HG03066 (cell line): ENCODE data around the gene SCAI.
"Not testable (repeated sequence)": the region's sequence is repeated elsewhere in the genome, so short reads cannot be mapped to it uniquely, and the experiment has no call there.

Experiments
- ATAC-seq: cut with Tn5 transposase; IDR thresholded peaks from one replicate; pipeline ENCODE4 v1.9.1; 2021; ENCODE audit warnings: low read depth; ENCODE audit not compliant: unreplicated experiment

SCAI gene

DNA sequence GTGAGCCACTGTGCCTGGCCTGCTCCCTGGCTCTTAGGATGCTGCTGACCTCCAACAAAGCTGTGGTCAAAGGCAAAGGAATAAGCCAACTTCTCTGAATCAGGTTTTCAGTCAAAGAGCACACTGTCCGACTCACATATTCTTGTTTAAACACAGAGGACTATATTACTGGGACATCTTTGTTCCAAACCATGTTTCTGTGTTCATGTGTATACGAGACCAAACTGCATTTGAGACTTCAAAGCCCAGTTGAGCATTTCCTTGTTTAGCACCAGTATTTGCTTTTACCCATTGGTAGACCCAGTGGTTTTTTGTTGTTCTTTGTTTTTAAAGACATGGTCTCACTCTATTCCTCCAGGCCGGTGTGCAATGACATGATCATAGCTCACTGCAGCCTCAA is 100.2 kb downstream of the SCAI start:
- no peak for ATAC-seq

DNA sequence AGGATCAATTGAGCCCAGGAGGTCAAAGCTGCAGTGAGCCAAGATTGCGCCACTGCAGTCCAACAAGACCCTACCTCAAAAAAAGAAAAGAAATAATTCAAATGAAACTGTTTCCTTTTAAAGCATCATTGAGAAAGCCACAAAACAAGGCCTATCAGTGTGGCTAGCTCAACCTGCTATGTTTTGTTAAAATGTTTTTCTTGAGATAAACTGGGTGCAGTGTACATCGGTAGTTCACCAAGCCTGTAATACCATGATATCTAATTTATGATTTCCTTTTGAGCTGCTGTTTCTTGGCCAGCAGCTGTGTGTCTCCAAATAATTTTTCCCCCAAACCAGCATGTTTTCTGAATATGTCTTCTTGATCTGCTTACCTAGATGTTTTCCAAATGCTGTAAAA is 105.2 kb downstream of the SCAI start:
- ATAC-seq: no peak

DNA sequence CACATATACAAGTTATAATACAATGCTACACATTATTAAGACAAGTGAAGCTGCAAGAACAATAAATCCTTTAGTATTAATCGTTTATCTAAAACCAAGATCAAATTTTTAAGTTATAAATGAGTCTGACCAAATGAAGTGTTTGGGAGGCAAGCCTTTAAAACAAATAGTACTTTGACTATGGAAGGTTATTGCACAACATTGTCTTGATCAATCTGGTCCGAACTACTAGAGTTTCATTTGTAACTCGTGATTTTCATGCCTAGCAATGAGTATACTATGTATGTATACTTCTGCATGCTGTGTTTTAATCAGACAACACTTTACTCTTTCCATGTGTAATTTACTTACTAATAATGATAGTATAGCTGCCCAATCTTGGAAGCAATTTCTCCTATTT is 115.3 kb downstream of the SCAI start:
- ATAC-seq: no peak

DNA sequence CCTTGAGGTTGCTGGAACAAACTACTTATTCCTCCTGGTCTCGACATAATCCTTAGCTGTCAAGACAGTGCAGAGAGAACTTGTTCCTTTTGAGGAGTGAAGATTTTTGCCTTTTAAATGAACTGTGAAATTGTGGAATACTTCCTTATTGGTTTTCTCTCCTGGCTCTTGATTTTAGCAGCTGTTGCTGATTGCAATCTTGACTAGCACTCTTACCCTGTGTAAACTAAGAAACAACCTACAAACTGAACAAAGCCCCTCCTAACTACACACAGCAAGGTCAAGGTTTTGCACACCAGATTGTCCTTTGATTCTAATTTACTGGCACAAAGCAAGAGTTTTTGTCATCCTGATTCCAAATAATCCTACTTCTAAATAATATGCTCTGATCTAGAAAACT is 118.4 kb downstream of the SCAI start:
- no peak for ATAC-seq

DNA sequence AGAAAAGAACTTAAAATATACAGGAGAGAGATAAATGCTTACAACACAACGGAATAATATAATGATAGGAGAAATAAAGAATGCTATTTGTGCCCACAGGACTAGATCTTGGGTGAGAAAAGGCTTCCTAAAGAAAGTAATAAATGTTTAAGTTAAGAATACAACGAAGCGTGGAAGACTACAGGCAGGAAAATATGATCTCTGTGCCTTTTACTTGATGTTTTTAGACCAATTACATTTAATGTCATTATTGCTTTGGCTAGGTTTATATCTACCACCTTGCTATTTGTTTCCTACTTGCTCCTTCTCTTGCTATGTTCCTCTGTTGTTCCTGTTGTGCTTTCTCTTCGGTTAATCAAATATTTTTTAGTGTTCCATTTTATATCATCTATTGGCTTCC is 122.3 kb downstream of the SCAI start:
- no peak for ATAC-seq

DNA sequence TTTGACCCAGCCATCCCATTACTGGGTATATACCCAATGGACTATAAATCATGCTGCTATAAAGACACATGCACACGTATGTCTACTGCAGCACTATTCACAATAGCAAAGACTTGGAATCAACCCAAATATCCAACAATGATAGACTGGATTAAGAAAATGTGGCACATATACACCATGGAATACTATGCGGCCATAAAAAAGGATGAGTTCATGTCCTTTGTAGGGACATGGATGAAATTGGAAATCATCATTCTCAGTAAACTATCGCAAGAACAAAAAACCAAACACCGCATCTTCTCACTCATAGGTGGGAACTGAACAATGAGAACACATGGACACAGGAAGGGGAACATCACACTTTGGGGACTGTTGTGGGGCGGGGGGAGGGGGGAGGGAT is 127.7 kb downstream of the SCAI start:
- ATAC-seq: not testable (repeated sequence)

DNA sequence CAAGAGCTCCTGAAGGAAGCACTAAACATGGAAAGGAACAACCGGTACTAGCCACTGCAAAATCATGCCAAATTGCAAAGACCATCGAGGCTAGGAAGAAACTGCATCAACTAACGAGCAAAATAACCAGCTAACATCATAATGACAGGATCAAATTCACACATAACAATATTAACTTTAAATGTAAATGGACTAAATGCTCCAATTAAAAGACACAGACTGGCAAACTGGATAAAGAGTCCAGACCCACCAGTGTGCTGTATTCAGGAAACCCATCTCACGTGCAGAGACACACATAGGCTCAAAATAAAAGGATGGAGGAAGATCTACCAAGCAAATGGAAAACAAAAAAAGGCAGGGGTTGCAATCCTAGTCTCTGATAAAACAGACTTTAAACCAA is 131.3 kb downstream of the SCAI start:
- ATAC-seq: not testable (repeated sequence)

DNA sequence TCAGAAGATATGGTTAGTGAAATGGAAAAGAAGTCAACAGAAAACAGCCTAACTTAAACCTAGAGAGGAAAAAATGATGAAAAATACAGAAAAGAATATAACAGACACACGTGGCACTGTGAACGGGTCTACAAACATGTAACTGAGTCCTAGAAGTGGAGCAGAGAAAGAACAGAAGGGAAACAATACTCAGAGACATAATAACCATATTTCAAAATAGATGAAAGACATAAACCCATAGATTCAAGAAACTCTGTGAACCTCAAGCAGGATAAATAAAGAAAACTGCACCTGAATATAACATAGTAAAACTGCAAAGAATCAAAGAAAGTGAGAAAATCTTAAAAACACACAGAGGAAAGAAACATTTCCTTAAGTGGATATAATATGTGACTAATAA is 134.7 kb downstream of the SCAI start:
- ATAC-seq: no peak

DNA sequence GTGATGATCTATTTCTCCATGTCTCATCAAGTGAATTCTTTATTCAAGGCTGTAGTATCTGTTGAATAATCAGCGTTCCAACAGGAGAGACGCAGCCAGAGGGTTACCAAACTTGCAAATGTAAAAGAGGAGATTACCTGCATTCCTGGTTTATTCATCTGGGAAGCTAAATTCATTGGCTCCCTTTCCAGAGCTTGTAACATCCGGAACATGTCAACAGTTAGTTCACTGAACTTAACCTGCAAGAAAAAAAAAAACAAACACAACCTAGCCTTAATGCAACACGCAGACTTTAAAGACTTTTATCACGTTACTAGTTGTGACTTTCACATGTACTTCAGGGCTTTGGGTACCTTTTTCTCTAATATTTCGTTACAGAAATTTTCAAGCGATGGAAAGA is 140.0 kb downstream of the SCAI start:
- ATAC-seq: no peak

DNA sequence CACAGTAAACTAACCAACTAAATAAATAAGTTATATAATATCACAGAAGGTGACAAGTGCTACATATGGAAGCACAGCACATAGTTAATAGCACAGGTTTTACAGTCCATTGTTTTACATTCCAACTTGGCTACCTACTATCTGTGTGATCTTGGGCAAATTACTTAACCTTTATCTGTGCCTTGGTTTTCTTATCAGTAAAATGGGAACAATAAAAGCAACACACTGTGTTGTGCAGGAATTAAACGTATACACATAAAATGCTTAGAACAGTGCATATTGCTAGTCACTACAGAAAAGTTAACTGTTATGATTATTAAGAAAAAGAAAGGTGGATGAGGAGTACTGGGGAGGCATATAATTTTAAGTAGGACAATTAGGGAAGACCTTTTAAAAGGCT is 159.6 kb downstream of the SCAI start:
- no peak for ATAC-seq

DNA sequence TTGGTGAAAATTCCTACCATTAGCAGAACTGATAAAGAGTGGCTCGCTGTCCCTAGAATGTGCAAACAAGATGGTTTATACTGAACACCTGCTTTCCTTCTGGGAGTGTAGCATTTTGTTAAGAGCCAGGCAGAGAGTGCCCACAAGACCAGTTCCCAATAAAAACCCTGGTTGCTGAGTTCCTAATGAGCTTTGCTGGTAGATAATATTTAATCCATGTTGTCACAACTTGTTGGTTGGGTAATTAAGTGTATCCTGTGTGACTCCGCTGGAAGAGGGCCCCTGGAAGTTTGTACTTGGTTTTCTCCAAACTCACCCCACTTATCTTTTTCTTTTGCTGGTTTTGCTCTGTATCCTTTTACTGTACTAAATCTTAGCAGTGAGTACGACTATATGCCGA is 162.9 kb downstream of the SCAI start:
- ATAC-seq: no peak

DNA sequence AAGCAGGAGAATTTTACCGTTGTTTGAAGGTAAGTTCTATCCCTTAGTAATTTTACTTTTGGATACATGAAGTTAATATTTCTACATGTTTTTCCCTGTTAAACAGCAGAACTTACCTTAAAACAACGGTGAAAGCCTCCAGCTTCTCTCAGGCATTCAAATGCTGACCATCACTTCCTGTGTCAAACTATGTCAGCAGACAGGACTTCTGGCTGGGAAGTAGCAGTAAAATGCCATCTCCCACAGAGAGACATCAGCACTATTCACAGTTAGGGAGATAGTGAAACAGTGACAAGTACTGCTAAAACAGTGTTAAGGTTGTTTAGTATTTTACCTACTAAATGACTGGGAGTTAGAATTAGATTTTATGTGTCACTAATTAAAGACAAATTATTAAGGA is 168.2 kb downstream of the SCAI start:
- no peak for ATAC-seq

DNA sequence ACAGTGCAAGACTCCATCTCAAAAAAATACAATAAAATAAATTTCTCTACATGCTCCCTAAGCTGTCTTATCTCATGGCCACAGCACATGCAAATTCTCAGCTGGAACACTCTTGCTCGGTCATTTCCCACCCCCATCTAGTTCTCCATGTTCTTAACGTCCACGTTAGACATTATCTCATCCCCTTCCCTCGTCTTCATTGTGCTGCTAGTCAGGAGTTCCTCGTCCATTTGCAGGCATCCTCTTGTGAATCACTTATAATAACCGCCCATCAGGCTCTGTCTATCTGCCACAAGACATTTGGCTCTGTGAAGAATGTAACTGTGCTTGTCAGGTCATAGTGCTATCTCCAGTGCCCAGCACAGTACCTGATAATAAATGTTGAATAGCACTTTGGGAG is 169.5 kb downstream of the SCAI start:
- no peak for ATAC-seq

DNA sequence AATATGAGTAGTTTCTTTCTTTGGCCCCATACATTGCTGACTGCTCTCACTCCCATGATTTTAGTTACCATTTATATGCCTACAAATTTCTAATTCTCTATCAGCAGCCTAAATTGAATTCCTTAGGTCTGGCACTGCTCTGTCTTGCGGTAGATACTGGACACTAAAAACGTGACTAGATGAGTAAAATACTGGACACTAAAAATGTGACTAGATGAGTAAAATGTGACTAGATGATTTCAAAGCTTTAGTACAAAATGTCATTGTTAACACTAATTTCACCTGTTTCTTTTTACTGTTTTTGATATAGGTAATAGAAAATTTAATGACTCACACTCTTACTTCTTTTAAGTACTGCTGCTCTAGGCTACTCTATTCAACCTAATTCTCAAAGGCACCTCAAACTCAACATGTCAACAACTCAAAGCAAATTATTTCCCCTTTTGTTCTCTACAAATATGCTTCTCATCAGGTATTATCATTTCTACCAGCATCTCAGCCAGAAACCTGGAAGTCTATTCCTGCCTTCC is 171.0 kb downstream of the SCAI start:
- ATAC-seq: no peak

DNA sequence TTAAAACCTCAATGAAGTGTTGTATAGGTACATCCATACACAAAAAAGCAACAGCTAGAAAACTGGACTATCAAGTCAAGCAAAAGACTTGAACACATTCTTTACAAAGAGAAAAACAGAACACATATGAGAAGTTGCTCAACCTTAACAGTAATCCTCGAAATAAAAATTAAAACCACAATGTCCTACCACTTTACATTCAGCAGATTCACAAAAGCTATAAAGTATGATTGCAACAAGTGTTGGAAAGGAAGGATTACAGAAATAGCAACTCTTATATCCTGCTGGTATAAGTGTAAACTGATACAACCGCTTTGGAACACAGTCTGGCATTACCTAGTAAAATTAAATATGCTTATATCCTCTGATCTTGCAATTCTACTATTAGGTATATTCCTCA is 173.9 kb downstream of the SCAI start:
- no peak for ATAC-seq

DNA sequence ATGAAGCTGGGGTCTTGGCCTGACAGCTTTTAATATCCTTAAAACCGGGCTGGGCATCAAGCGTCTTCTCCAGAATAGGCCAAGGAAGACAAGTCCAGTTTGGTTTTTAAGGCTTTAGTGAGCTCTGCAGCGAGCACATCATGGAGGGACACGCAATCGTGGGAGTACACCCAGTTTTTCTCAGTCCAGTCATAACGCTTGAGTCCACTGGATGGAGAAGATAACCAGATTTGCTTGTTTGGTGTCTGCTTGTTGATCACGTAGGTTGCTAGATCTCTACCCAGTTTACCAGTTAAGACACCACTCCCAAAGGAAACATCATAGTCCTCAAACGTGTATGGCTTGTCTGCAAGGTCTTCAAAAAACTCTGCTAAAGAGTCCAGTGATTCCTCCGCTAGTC is 175.1 kb downstream of the SCAI start:
- no peak for ATAC-seq

DNA sequence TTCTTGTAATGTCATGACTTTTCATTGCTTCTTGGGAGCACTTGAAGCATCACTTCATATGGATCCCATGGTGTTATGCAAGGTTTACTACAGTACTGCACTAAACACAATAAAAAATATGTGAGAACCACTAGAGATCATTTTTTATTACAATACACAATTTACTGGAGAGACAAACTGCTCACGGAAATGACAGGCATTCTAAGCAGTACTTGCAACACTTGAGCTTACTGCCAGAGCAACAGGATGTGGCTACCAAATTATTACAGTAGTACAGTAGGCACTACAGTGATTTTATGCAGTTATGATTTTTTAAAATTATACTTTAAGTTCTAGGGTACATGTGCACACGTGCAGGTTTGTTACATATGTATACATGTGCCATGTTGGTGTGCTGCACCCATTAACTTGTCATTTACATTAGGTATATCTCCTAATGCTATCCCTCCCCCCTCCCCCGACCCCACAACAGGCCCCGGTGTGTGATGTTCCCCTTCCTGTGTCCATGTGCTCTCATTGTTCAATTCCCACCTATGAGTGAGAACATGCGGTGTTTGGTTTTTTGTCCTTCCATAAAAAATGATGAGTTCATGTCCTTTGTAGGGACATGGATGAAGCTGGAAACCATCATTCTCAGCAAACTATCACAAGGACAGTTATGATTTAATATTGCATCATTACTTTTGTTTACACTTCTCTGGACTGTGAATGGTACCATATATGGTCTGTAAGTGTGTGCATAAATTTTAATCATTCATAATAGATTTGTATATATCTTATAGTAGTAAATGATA is 177.4 kb downstream of the SCAI start:
- ATAC-seq: not testable (repeated sequence)

DNA sequence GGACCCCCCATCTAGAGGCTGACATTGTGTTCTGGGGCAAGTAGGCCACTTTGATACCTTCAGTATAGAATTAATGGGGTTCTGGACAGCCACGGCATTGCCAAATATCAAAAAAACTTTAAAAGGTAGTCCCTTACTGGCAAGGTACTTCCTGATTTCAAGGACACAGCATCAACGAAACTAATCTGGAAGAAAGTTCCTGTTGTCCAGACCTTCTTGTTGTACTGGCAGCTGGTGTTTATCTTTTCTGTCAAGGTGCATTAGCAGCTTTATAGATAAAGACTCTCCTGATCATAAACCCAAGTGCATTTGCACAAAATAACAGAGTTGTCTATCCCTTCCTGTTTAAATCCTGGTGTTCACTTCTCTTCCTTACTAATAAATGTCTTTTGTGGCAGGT is 178.7 kb downstream of the SCAI start:
- no peak for ATAC-seq

DNA sequence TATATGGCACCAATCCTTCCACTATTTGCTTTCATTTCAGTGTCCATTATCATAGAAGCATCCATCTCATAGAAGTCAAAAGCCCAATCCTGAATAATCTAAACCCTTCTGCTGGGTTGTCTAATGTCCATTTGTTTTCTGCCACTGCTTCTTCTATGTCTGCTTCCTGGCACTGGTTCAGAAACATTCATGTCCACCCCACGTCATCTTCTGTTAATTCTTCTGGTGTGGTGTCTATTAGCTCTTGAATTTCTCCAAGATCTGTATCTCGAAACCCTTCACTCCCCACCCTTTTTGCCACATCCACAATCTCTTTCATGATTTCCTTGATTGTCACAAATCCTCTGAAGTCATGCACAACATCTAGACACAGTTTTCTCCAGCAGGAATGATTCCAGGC is 179.3 kb downstream of the SCAI start:
- ATAC-seq: no peak

DNA sequence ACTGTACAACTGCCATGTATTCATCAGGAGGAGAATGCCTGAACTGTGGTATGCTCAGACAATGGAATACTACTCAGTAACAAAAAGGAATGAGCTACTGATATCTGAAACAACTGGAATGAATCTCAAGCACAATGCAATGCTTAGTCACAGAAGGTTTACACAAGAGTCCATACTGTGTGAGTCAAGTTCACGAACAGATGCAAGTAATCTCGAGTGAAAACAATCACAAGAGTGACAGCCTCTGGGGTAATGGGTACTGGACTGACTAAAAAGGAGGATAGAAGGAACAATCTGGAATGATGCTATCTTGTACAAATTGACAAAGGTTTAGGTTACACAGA is 182.9 kb downstream of the SCAI start:
- ATAC-seq: no peak

DNA sequence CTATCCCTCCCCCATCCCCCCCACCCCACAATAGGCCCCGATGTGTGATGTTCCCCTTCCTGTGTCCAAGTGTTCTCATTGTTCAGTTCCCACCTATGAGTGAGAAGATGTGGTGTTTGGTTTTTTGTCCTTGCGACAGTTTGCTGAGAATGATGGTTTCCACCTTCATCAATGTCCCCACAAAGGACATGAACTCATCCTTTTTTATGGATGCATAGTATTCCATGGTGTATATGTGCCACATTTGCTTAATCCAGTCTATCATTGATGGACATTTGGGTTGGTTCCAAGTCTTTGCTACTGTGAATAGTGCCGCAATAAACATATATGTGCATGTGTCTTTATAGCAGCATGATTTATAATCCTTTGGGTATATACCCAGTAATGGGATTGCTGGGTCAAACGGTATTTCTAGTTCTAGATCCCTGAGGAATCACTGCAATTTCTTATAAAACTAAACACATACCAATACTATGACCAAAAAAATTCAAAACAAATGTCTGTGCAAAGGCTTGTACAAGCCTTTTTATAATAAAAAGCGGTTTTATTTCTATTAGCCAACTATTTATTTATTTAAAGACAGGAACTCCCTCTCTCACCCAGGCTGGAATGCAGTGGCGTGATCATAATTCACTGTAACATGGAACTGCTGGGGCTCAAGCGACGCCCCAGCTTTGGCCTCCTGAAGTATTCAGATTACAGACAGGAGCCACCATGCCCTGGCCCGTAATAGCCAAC is 183.5 kb downstream of the SCAI start:
- not testable (repeated sequence) for ATAC-seq

DNA sequence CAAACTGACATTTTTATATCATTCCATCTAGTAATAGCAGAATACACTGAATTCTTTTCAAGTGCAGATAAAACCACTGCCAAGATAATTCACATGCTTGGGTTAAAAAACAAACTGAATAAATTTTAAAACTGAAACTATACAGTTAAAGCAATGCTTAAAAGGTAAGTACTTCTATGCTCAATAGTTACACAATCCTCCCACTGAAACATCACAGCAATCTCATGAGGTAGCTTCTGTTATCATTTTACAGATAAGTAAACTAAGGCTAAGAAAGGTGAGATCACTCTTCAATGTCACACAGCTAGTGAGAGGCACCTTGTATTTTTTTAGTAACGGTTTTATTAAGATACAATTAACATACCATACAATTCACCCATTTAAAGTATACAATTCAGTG is 189.1 kb downstream of the SCAI start:
- ATAC-seq: no peak
